Adipocyte (in vitro differentiated cells): ENCODE measurements around the gene XYLT1.

ENCODE experiments used
- DNase-seq: peaks from one replicate; pipeline ENCODE4 v3.0.0-alpha.2; 2015; ENCODE audit warnings: low read depth
- H3K27me3 ChIP-seq: replicated peaks from 2 replicates; pipeline ENCODE4 v1.7.0; 2013; ENCODE audit warnings: mild to moderate bottlenecking, low read length, moderate library complexity; ENCODE audit not compliant: control insufficient read depth, insufficient read depth
- H3K36me3 ChIP-seq: 2 replicates; pipeline ENCODE4 v1.7.0; 2013; ENCODE audit warnings: low read length, mild to moderate bottlenecking, moderate library complexity; ENCODE audit not compliant: control insufficient read depth, insufficient read depth, severe bottlenecking
- H3K4me1 ChIP-seq: 2 replicates; pipeline ENCODE4 v1.7.0; 2013; ENCODE audit warnings: mild to moderate bottlenecking, low read length, moderate library complexity; ENCODE audit not compliant: control insufficient read depth, insufficient read depth
- H3K4me3 ChIP-seq: 2 replicates; pipeline ENCODE4 v1.7.0; 2013; ENCODE audit warnings: mild to moderate bottlenecking, low read length, moderate library complexity
- H3K9ac ChIP-seq: 2 replicates; pipeline ENCODE4 v1.7.0; 2013; ENCODE audit warnings: mild to moderate bottlenecking, low read length, moderate library complexity
- H3K9me3 ChIP-seq: 2 replicates; pipeline ENCODE4 v1.7.0; 2013; ENCODE audit warnings: mild to moderate bottlenecking, low read length, moderate library complexity; ENCODE audit not compliant: control insufficient read depth

Gene XYLT1

GRCh38 chr16:17082095-17082882 is 388.5 kb downstream of the XYLT1 start:
- Histone ChIP-seq H3K4me1 (no peaks in the 10 kb centered on the region), H3K27me3 (peaks cover 6% of the 10 kb centered on the region), H3K36me3 (no peaks in the 10 kb centered on the region), H3K9ac (no peak overlapping the region), H3K9me3 (no peaks in the 10 kb centered on the region), H3K4me3 (no peak overlapping the region)
- no peak for DNase-seq

DNA sequence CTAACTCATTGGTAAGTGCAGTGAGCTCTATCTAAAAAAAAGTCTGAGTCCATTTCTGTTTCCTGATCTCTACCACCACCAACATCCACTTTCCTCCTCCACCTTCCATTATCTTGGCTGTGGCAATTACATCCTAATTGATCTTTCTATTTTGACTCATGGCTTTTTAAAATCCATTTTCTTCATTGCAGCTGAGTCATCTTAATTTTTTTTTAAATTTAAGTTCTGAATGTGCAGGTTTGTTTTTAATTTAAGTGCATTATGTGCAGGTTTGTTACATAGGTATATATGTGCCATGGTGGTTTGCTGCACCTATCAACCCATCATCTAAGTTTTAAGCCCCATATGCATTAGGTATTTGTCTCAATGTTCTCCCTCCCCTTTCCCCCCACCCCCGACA is 390.7 kb downstream of the XYLT1 start:
- Histone ChIP-seq H3K9me3 (no peaks in the 10 kb centered on the region), H3K27me3 (peaks cover 13% of the 10 kb centered on the region), H3K4me3 (no peak overlapping the region), H3K36me3 (no peaks in the 10 kb centered on the region), H3K9ac (no peak overlapping the region), H3K4me1 (no peaks in the 10 kb centered on the region)
- DNase-seq, result no peak

- H3K9me3 ChIP-seq, result no peaks in the 10 kb centered on the region
- H3K4me3 ChIP-seq, result no peak overlapping the region
- no peak overlapping the region for H3K9ac ChIP-seq
- peaks cover 13% of the 10 kb centered on the region for H3K27me3 ChIP-seq
- no peak for DNase-seq
- H3K4me1 ChIP-seq, result no peaks in the 10 kb centered on the region
- H3K36me3 ChIP-seq, result no peaks in the 10 kb centered on the region
Measured at GRCh38 chr16:17078931-17079631, 391.7 kb downstream of the XYLT1 start.

DNA sequence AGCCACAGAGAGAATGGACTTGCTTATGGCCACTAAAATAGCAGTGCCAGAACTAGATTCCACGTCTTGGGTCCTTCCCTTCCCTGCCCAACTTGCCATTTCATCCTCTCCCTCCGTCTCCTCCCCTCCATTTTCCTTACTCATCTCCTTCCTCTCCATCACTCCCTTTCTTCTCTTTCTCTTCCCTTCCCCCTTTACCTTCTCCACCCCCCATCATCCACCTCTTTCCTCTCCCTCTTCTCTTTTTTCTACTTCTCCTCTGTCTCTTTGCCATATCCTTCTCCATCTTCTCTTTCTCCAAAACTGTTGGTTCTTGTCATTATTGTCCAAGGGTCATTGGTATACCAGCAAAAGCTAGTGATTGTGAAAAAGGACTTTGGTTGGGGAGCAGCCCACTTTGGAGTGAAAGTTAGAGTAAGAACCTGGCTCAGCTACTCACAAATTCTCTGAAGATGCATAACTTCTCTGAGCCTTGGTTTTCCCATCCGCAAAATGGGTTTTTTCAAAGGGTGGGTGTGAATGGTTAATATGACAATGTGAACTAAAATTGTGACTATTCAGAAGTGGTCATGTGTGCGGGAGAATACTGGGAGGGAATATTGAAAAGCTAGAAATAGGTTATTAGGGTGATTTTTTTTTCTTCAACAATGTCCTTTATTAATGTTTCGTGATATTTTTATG is 393.8 kb downstream of the XYLT1 start:
- Histone ChIP-seq H3K27me3 (peaks cover 13% of the 10 kb centered on the region), H3K9me3 (no peaks in the 10 kb centered on the region)
- DNase-seq, result no peak

DNA sequence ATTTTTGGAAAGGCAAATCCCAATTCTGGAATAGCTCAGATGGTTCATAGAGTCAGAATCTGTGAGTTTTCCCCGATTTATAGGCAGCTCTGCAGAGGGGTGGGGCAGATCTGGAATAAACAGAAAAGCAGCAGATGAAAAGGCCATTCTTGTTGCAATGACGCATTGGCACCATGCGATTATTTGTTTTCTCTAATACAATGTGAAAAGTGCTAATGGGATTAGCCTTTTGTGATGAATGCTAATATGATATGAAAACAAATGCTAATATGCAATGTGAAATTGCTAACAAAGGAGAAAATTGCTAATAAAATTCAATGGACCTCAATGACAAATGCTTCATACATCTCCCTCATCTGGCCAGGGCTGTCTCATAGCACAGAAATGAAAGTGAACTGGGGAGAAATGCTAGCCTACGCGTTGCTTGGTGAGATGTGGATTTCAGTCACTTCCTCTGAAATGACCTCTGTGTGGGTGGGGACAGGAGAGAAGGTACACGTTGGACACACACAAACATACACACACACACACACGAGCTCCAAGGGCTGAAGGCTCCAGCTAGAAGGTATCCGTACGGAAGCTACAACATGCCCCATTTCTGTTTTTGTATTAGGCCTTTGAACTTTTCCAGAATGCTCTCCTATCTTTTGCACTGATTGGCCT is 394.5 kb downstream of the XYLT1 start:
- Histone ChIP-seq H3K27me3 (peaks cover 13% of the 10 kb centered on the region), H3K36me3 (no peaks in the 10 kb centered on the region), H3K9ac (no peak overlapping the region), H3K9me3 (no peaks in the 10 kb centered on the region), H3K4me3 (no peak overlapping the region), H3K4me1 (no peaks in the 10 kb centered on the region)
- no peak for DNase-seq

More for the DNA sequence above, 393.8 kb downstream of the XYLT1 start:
- H3K4me1 ChIP-seq, result no peaks in the 10 kb centered on the region
- no peak overlapping the region for H3K4me3 ChIP-seq
- no peak overlapping the region for H3K9ac ChIP-seq
- H3K36me3 ChIP-seq, result no peaks in the 10 kb centered on the region

- no peaks in the 10 kb centered on the region for H3K36me3 ChIP-seq
- DNase-seq, result no peak
- H3K9ac ChIP-seq, result no peak overlapping the region
- H3K27me3 ChIP-seq, result peaks cover 18% of the 10 kb centered on the region
- H3K9me3 ChIP-seq, result no peaks in the 10 kb centered on the region
- no peaks in the 10 kb centered on the region for H3K4me1 ChIP-seq
- no peak overlapping the region for H3K4me3 ChIP-seq
Measured at GRCh38 chr16:17072104-17072503, 398.7 kb downstream of the XYLT1 start.

GRCh38 chr16:17070882-17071592 is 399.7 kb downstream of the XYLT1 start:
- H3K4me1 ChIP-seq, result no peaks in the 10 kb centered on the region
- no peaks in the 10 kb centered on the region for H3K9me3 ChIP-seq
- H3K27me3 ChIP-seq, result peaks cover 12% of the 10 kb centered on the region
- no peak overlapping the region for H3K9ac ChIP-seq
- H3K4me3 ChIP-seq, result no peak overlapping the region
- H3K36me3 ChIP-seq, result no peaks in the 10 kb centered on the region
- DNase-seq, result no peak

GRCh38 chr16:17069681-17070080 is 401.1 kb downstream of the XYLT1 start:
- Histone ChIP-seq H3K9ac (no peak overlapping the region), H3K4me1 (no peaks in the 10 kb centered on the region), H3K36me3 (no peaks in the 10 kb centered on the region), H3K27me3 (peaks cover 12% of the 10 kb centered on the region), H3K9me3 (no peaks in the 10 kb centered on the region), H3K4me3 (no peak overlapping the region)
- no peak for DNase-seq

- H3K4me1 ChIP-seq, result no peaks in the 10 kb centered on the region
- peaks cover 12% of the 10 kb centered on the region for H3K27me3 ChIP-seq
- no peak for DNase-seq
- H3K36me3 ChIP-seq, result no peaks in the 10 kb centered on the region
- no peak overlapping the region for H3K4me3 ChIP-seq
- H3K9ac ChIP-seq, result no peak overlapping the region
- no peaks in the 10 kb centered on the region for H3K9me3 ChIP-seq
Measured at GRCh38 chr16:17068524-17068923, 402.2 kb downstream of the XYLT1 start.

GRCh38 chr16:17067882-17068281 is 402.9 kb downstream of the XYLT1 start:
- H3K9me3 ChIP-seq, result no peaks in the 10 kb centered on the region
- peaks cover 15% of the 10 kb centered on the region for H3K27me3 ChIP-seq
- no peaks in the 10 kb centered on the region for H3K4me1 ChIP-seq
- no peak for DNase-seq
- no peaks in the 10 kb centered on the region for H3K36me3 ChIP-seq
- H3K4me3 ChIP-seq, result no peak overlapping the region
- H3K9ac ChIP-seq, result no peak overlapping the region
